HG03175 (cell line): ENCODE measurements around the gene SCP2.
"Not testable (repeated sequence)": the region's sequence is repeated elsewhere in the genome, so short reads cannot be mapped to it uniquely, and the experiment has no call there.

Source experiments
- ATAC-seq: cut with Tn5 transposase; IDR thresholded peaks from one replicate; pipeline ENCODE4 v1.9.1; 2021; ENCODE audit warnings: mild to moderate bottlenecking, moderate library complexity; ENCODE audit not compliant: unreplicated experiment

Gene SCP2

DNA sequence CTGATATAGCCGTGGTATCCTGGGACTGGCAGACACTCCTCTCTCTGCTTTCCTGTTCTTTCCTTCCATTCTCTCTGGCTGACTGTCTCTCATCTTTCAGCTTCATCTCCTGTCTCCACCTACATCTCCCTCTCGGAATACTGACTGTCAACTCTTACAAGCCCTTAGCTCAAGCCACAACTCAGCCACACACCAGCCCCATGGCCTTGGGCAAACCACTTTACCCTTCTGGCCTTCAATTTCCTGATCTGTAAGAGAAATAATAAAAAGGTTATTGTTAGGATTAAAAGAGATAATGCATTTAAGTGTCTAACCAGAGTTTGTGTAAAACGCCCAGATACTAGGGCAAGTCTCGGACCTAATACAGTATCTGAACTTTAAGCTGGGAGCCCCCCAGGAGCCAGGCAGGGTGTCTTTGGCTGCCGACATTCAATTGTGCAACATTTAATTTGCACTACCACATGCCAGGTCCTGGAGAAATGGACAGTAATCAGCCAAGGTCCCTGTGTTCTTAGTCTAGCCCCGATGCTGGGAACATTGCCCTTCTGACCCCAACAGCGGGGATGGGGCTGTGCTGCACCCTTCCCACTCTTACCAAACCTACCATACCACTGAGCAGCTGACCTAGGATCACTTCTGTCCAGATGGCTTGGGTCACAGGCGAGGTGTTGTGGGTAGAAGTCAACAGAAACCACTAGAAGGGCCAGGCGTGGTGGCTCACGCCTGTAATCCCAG is 10.7 kb upstream of the SCP2 start:
- no peak for ATAC-seq

DNA sequence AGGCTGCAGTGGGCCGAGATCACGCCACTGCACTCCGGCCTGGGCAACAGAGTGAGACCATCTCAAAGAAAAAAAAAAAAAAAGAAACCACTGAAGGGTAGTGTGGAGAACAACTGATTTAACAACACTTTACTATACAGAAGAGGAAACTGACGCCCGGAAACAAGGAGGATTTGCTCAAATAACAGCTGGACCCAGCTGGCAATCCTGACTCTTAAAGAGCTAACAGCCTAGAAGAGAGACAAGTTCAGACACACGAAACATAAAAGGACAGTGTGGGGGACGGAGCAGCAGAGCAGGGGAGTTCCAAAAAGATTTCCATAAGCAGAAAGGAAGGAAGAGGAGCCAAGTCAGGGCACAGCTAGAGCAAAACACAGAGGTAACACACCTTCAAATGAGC is 9.9 kb upstream of the SCP2 start:
- ATAC-seq = no peak

DNA sequence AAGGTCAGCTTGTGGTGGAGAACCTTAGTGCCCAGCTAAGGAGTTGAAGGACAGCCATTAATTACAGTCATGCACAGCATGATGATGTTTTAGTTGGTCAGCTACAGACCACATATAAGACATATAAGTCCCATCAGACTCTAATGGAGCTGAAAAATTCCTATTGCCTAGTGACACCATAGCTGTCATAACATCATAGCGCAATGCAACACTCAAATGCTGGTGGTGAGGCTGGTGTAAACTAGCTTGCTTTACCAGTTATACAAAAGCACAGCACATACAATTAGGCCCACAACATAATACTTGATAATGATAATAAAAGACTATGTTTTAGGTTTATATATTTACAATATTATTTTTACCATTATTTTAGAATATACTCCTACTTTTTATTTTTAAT is 9.5 kb upstream of the SCP2 start:
- ATAC-seq = no peak

DNA sequence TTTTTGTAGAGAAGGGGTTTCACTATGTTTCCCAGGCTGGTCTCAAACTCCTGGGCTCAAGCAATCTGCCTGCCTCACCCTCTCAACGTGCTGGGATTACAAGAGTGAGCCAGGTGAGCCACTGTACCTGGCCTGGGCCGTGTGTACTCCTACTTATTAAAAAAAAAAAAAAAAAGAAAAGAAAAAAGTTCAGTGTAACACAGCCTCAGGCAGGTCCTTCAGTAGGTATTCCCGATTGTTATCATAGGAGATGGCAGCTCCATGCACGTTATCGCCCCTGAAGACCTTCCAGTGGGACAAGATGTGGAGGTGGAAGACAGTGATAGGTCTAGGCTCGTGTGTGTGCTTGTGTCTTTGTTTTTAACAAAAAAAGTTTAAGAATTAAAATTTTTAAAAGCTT is 8.9 kb upstream of the SCP2 start:
- no peak for ATAC-seq

DNA sequence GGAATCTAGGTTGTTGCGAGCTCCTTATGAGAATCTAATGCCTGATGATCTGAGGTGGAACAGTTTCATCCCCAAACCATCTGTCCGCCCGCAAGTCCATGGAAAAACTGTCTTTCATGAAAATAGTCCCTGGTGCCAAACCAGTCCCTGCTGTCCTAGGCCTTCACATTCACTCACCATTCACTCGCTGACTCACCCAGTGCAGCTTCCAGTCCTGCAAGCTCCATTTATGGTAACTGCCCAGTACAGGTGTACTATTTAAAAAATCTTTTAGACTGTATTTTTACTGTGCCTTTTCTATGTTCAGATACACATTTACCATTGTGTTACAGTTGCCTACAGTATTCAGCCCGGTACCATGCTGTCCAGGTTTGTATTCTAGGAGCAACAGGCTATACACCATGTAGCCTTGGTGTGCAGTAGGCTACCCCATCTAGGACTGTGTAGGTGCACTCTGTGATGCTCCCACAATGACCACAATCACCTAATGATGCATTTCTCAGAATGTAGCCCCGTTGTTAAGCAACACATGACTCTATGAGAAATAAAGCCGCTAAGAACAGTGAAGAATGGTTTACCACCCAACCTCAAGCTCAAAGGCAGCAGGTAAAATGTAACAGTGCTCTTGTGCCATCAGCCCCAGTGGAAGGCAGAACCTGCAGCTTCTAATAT is 7.9 kb upstream of the SCP2 start:
- ATAC-seq = no peak

DNA sequence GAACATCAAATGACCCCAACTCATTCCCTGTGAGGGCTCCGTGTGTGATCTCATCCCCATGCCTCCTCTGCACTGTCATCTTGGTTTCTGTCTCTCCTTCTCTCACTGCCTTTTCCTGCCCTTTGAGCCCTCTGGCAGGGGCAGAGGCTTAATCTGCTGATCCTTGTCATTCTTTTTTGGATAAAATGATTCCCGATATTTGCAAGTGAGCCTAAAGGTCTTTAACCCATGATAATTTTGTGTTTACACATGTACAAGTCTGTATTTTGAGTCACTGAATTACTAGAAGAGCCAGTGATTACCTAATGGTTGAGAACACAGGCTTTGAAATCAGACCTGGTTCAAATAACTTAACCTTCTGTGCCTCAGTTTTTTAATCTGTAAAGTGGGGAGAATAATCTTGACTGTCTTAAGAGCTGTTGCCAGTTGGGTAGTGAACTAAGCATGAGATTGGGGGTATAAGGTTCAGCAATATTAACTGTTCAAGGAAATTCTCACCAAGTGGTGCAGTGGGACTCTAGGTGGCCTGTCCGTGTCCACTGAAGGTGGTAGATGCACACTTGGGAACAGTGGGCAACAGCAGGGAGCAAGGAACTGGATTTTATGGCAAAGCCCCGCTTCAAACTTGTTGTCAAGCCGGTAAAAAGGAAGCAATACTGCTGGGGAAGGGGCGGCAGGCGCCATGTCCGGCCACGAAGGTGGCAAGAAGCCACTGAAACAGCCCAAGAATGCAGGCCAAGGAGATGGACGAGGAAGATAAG is 7.2 kb upstream of the SCP2 start:
- ATAC-seq = no peak

DNA sequence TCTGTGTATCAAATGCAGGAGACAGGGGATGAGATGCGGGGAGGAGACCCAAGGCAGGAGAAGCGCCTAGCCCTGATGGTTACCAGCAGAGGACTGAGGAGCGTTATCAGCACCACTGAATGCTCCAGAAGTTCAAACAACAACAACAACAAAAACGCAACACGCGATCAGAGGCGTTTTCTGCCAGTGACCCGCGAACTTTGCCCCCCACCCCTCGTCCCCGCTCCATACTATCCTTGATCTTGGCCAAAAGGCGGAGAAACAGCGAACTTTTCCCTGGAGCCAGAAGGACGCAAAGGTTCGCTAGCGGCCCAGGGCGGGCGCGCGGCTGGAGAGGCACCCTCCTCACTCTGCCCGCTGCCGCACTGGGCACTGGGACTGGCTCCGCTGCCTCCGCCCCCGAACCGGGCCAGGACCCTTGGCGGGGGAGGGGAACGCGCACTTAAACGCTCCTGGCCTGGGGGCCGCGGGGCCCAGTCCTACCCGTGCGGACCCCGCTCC is 6.2 kb upstream of the SCP2 start:
- ATAC-seq = no peak

DNA sequence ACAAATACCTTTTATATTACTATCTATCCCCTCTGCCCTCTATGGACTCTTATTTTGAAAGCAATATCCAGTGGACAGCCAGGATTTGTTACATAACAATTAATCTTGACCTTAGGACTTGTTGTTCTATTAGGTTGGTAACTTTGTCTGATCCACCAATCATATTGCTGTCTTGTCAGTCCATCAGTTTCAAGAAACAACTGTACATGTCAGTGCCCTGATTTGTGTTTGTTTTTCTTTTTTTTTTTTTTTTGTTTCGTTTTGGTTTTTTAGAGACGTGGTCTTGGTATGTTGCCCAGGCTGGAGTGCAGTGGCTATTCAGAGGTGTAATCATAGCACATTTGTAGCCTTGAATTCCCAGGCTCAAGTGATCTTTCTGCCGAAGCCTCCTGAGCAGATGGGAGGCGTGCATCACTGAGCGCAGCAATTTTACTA is 1.5 kb upstream of the SCP2 start:
- no peak for ATAC-seq

DNA sequence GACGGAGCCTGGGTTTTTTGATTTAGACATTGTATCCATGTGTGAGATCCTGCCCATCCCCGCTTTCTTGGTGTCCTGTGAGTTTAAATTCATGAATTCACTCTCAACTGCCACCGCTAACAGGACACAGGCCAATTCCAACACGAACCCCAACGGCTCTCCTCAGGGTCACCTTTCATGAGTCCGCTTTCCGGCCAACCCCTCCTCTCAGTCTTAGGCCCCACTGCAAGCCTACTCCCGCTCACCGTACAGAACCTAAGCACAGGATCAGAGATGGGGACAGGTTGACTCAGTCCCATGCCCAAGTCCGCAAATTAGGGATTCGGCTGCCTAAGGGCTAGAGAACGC is 238 bp upstream of the SCP2 start:
- ATAC-seq = no peak

DNA sequence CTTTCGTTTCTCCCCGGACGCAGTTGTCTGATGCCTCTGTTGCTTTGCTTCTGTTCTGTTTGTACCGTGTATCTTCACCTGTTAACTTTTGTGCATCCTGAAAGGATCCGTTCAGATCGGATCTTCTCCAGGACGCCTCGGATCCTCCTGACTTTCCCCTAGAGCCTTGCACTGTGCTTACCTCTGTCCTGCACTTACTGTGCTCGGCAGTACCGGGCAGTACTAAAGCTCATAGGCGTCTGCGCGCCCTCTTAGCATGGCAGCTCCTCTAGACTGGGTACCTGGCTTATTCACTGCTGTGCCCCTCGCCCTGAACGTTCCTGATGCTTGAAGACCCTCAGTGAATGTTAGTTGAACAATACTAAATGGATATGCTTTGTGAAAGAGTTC is 934 bp downstream of the SCP2 start:
- ATAC-seq = peak; percentile 6

DNA sequence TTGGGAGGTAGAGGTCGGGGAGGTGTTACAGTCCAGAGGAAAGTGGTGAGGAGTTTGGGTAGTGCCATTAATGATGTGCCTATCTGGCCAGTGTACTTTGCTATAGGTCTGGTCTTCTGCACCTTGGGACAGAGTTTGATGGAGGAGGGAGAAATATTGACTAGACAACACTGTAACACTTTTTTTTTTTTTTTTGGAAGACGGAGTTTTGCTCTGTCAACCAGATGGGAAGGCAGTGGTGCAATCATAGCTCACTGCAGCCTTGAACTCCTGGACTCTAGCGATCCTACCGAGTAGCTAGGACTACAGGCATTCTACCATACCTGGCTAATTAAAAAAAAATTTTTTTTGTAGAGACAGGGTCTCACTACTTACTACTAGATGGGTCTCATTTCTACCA is 1.9 kb downstream of the SCP2 start:
- ATAC-seq = no peak

DNA sequence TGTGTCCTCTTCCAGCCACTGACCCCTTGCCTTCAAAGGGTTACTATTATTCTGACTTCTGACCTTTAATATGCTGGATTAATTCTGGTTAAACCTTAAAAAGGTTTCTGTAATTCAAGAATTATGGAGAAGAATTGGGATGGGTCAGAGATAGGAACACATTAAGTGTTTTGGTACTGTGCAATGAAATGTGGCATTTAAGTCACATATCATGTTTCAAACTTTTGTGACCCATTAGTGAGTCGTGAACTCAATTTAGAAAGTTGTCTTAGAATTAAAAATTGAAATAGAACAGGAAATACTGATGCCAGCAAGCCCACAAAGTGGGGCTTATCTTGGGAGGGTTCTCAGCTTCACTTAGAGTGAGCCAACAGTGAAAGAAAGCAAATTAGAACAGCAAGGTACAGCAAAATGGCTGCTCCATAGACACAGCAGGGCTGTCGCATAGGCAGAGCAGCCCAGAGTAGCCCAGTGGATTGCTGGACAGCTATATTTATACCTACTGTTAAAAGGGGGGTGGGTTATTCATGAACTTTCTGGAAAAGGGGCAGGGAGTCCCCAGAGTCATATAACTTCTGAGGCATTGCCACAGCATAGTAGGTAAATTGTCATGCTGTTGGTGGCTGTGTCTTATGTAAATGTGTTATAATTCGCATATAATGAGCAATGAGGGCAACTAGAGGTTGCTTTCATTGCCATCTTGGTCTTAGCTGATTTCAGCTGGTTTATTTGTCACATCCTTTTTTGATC is 10.5 kb downstream of the SCP2 start:
- ATAC-seq = no peak

DNA sequence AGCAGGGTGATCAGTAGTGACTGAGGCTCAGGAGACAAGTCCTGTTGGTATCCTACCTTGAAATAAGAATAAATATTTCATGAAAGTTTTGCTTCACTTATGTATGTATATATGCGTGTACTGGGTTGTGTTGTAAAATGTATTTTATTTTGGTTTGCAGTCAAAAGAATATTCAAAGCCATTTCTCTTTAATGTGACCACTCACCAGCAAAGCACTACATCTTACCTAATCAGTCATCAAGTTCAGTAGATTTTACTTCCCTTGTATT is 11.0 kb downstream of the SCP2 start:
- ATAC-seq = no peak

DNA sequence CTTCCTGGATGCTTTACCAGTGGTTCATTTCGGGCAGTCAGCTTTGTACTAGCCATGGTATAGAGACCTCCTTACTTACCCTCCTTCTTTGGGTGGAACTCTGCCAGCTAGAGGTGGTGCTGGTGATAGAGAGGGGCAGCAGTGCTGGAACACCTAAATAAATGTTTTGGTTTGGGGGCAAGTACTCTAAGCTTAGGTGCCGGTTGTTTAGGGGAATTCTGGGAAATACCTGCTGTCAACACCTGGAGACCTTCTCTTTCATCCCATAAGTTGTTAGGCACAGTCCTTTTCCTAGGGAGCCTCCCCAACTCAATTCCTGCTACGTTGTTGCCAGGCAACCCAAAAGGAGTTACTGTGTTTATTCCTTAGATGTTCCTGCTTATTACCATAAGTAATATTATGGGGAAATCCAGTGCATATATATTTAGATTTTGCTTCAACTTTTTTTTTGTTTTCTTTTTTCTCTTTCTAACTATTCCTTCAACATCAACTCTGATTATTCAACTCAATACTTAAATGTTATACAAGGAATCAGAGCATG is 16.9 kb downstream of the SCP2 start:
- no peak for ATAC-seq

DNA sequence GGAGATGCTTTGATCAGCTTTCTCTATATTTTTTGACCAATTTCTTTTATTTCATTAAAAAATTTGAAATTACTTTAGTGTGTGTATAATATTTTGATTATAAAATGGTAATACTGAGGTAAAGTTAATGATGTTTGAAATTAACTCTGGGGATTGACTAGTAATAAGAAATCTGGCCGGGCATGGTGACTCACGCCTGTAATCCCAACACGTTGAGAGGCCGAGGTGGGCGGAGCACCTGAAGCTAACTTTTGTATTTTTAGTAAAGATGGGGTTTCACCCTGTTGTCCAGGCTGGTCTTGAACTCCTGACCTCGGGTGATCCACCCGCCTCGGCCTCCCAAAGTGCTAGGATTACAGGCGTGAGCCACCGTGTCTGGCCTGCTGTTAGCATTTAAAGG is 17.5 kb downstream of the SCP2 start:
- ATAC-seq = no peak

DNA sequence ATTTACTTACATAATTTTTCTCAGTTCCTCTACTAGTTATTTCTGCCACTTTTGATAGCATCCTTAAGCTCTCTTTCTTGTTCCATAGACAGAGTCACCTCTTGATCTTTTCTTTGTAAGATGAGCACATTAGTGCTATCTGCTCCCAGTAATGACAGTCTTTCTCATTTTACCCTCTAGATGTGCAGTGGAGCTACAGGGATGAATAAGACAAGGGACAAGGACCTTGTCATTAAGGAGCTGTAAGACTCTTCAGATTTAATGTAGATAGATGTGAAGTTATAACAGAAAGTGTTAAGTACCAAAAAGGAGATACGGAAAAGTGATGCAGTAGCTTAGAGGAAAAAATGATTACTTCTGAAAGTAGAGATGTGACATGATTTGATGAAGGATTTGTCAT is 20.4 kb downstream of the SCP2 start:
- no peak for ATAC-seq

DNA sequence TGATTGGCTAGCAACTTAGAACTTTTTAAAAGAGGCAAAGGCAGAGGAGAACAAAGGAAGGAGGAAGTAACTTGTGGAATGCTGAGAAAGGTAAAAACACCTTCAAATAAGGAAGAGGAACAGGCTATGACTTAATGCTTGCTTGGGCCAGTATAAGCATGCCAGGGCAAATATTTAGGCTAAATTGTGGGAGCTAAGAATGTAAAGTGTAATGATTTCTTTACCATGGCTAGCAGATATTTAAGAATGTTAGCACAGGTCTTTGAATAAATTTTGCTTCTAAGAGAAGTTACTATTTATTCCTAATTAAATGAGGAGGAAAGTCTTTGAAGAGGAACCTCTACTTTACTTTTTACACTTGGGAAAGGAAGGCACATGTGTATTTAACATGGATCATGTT is 22.5 kb downstream of the SCP2 start:
- not testable (repeated sequence) for ATAC-seq

DNA sequence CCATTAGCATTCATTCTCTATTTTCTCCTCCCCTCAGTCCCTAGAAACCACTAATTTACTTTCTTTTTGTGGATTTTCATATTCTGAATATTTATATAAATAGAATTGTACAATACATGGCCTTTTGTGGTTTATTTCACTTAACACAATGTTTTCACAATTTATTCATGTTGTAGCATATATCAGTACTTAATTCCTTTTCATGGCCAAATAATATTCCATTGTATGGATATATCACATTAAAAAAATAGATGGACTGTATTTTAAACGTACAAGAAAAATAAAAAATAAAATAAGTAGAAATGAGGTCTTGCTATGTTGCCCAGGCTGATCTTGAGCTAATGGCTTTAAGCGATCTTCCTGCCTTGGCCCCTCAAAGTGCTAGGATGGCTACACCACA is 25.0 kb downstream of the SCP2 start:
- ATAC-seq = no peak

DNA sequence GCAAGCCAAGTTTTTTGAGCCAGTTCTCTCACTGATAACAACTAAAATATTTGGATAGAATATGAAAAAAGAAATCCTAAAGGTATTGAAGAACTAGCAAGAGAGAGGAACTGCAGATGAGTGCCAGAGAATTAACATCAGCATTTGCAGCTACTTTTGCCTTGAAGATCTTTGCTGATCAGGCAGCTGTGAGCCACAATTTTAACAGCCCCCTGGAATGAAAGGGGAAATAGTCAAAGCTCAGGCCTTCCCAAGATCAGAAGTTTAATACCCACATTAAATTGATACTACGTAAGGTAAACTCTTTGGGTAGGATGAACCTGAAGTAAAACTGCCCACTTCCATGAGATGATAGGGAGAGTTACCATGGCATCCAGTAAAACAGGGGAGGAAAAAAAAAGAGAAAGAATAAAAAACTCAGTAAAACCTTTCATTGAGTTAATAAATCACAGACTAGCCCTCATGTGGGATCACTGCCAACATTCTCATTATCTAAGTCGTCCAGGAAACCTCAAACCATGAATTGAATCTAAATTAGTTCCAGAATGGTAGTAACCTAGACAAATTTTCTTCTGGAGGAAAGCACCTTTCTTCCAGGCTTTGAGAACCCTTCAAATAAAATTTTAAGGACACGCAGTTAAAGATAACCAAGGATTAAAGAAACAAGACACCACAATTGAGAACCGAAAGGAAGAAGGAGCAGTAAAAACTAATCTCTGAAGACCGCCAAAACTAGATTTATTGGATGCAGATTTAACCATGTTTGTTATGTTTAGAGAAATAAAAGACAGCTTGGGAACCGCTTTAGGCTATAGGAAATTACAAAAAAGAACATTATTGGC is 28.3 kb downstream of the SCP2 start:
- ATAC-seq = no peak

DNA sequence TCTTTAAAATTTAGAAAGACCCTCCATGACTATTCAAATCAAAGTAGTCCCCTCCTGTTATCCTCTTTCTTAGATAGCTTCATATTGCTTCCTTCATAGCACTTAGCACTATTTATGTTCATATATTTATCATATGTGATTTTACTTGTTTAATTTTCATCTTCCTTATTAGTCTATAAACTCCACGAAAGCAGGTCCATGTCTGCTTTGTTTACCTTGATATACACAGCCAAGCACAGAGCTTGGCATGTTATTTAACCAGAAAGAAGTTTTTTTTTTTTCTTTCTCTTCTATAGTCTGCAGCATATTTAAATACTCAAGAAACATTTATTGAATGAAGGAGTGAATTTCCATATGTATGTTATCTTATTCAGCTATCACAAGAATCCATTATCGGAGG is 36.0 kb downstream of the SCP2 start:
- no peak for ATAC-seq
